DND-41 (cell line): ENCODE measurements around the gene CNNM3.

ENCODE experiments used
- ATAC-seq: fragments of 200-7000 bp; cut with Tn5 transposase; 3 replicates; pipeline ENCODE4 v1.9.1; 2021; ENCODE audit warnings: low read depth; ENCODE audit not compliant: insufficient read depth
- DNase-seq: peaks from one replicate; pipeline ENCODE4 v3.0.0-alpha.2; 2020
- H2AFZ ChIP-seq: 2 replicates; pipeline ENCODE4 v1.6.0; 2012; ENCODE audit warnings: low read depth, low read length
- H3K27ac ChIP-seq: 2 replicates; pipeline ENCODE4 v1.5.1; 2012; ENCODE audit warnings: low read length, inconsistent platforms
- H3K27me3 ChIP-seq: fragments of 200-600 bp; sonication (generic); 2 replicates; pipeline ENCODE4 v1.6.0; 2012; ENCODE audit warnings: low read length, mild to moderate bottlenecking, inconsistent platforms; ENCODE audit not compliant: insufficient read depth, poor library complexity
- H3K36me3 ChIP-seq: 2 replicates; pipeline ENCODE4 v1.5.1; 2012; ENCODE audit warnings: low read length, inconsistent platforms; ENCODE audit not compliant: insufficient read depth
- H3K4me1 ChIP-seq: 2 replicates; pipeline ENCODE4 v1.5.1; 2012; ENCODE audit warnings: mild to moderate bottlenecking, low read length; ENCODE audit not compliant: insufficient read depth
- H3K4me2 ChIP-seq: 2 replicates; pipeline ENCODE4 v1.6.0; 2012; ENCODE audit warnings: mild to moderate bottlenecking, moderate library complexity, low read length, inconsistent platforms; ENCODE audit not compliant: insufficient read depth
- H3K4me3 ChIP-seq, 2 experiments: fragments of 200-600 bp in 1 of 2; shearing (Covaris generic) in 1 of 2; 2 replicates each; pipeline ENCODE4 v1.5.1; 2012 to 2016; ENCODE audit warnings: inconsistent platforms in 2 of 2, low read length in 2 of 2, mild to moderate bottlenecking in 2 of 2, low read depth in 1 of 2, moderate library complexity in 1 of 2
- H3K79me2 ChIP-seq: 2 replicates; pipeline ENCODE4 v1.6.0; 2012; ENCODE audit warnings: low read length, inconsistent platforms; ENCODE audit not compliant: insufficient read depth
- H3K9ac ChIP-seq: 2 replicates; pipeline ENCODE4 v1.6.0; 2012; ENCODE audit warnings: low read depth, mild to moderate bottlenecking, inconsistent platforms, low read length, moderate library complexity
- H3K9me3 ChIP-seq: 2 replicates; pipeline ENCODE4 v1.5.1; 2012; ENCODE audit warnings: low read length, moderate library complexity, mild to moderate bottlenecking, inconsistent platforms; ENCODE audit not compliant: insufficient read depth, severe bottlenecking
- H4K20me1 ChIP-seq: 2 replicates; pipeline ENCODE4 v1.6.0; 2012; ENCODE audit warnings: low read length; ENCODE audit not compliant: insufficient read depth
- CTCF ChIP-seq: IDR thresholded peaks from 2 replicates; pipeline ENCODE4 v1.5.1; 2012; ENCODE audit warnings: borderline replicate concordance, low read length, moderate library complexity, mild to moderate bottlenecking; ENCODE audit not compliant: poor library complexity, severe bottlenecking; ENCODE audit errors: extremely low read depth
- EZH2 ChIP-seq: IDR thresholded peaks from 3 replicates; pipeline ENCODE4 v1.6.1; 2012; ENCODE audit warnings: borderline replicate concordance, low read depth, mild to moderate bottlenecking, moderate library complexity, low read length, inconsistent platforms; ENCODE audit not compliant: severe bottlenecking

The CNNM3 gene

DNA sequence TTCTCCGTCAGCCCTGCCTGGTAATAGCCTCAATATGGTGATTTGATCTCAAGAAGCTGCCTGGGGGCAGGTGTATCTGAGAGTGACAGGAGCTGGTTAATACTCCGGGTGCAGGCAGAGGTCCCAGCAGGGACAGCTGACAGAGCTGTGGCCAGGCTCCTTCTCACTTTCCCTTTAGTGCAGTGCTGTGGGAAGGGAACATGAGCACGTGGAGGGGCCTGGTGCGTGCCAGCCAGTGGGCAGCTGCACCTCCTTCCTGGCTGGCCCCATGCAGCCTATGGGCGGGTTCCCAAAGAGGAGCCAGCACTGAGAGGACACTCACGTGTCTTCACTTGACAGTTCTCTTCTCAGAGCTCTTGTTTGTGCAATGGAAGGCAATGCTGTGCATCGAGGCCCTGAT, 46.3 kb upstream of the CNNM3 start:
- TF ChIP-seq EZH2 (no peak), CTCF (no peak)
- Histone ChIP-seq H3K36me3 (peaks cover 14% of the 10 kb centered on the region; the same call in 1 of the 2 replicates), H3K4me3 (no peak overlapping the region), H3K27ac (no peak overlapping the region), H3K9ac (no peak overlapping the region), H3K4me1 (peaks cover 47% of the 10 kb centered on the region), H4K20me1 (no peaks in the 10 kb centered on the region), H3K4me2 (no peak overlapping the region), H3K27me3 (no peaks in the 10 kb centered on the region), H3K79me2 (peaks cover 37% of the 10 kb centered on the region), H2AFZ (no peak overlapping the region), H3K9me3 (no peaks in the 10 kb centered on the region)
- ATAC-seq = no peak
- DNase-seq = no peak

DNA sequence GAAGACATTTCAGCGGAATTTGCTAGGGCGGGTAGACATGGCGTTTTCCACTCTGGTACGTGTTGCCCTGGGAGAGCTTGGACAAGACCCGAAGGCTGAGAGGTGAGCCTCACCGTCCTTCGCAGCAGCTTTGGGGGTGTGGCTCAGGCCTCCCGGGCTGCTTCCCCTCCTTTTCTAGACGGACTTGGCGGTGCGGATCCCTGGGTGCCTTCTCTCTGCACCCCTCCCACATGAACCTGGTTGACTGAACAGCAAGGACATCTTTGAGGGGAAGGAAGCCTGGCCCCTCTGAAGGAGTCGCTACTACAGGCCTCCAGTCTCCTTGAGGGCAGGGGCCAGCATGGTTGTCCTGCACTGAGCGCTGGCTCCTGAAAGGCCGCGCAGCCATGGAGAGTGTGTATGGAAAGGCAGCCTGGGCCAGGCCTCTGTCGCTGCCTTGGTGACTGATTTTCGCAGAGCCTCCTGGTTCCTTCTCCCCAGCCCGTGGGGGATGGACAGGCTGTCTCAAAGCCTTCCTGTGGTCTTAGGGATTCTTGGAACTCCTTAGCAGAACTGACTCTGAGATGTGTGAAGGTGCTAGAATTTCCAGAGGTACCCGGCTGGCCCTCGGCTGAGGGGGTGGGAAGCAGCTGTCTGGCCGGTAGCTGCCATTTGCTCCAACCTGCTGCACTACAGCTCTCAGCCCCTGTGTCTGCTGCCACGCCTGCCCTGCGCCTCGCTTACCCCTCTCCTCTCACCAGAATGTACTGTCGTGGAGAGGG, 45.4 kb upstream of the CNNM3 start:
- TF ChIP-seq EZH2 (no peak), CTCF (no peak)
- Histone ChIP-seq H3K36me3 (peaks cover 14% of the 10 kb centered on the region; the same call in 1 of the 2 replicates), H3K9ac (no peak overlapping the region), H3K4me2 (no peak overlapping the region), H3K4me1 (peaks cover 42% of the 10 kb centered on the region), H3K79me2 (peaks cover 38% of the 10 kb centered on the region), H3K4me3 (no peak overlapping the region), H3K27ac (no peak overlapping the region), H3K27me3 (no peaks in the 10 kb centered on the region), H2AFZ (no peak overlapping the region), H3K9me3 (no peaks in the 10 kb centered on the region), H4K20me1 (no peaks in the 10 kb centered on the region)
- DNase-seq (no peak), ATAC-seq (no peak)

DNA sequence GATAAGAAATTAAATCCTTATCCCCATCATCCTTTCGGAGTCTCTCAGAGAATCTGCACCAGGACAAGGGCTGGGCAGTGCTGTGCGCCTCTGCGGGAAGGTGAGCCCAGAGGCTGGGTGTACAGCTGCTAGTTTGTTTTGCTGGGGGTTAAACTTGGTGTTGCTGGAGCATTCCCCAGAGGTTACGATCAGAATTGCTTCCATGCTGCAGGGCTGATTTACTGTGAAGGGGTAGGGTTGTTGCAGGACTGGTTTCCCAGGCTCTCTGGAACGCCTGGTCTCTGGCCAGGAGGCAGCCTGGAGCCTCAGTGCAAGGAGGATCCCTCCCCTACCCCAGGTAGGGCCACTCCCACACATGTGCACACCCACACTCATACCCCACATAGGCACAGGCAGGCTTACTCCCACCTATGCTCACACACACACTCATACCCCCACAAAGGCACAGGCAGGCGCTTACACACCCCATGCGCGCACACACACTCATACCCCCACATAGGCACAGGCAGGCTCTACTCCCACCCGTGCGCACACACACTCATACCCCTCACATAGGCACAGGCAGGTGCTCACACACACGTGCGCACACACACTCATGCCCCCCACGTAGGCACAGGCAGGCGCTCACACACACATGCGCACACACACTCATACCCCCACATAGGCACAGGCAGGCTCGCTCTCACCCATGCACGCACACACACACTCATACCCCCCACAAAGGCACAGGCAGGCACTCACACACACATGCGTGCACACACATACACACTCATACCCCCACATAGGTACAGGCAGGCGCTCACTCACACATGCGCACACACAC, 44.1 kb upstream of the CNNM3 start:
- TF ChIP-seq EZH2 (no peak), CTCF (no peak)
- DNase-seq (no peak), ATAC-seq (no peak)
- Histone ChIP-seq H3K9ac (no peak overlapping the region), H4K20me1 (no peaks in the 10 kb centered on the region), H3K4me1 (peaks cover 33% of the 10 kb centered on the region), H3K27ac (peak overlapping the region; percentile 44; the same call in 1 of the 2 replicates), H3K4me2 (no peak overlapping the region), H2AFZ (no peak overlapping the region), H3K36me3 (peaks cover 11% of the 10 kb centered on the region; the same call in 1 of the 2 replicates), H3K4me3 (no peak overlapping the region), H3K79me2 (peaks cover 27% of the 10 kb centered on the region), H3K27me3 (no peaks in the 10 kb centered on the region), H3K9me3 (no peaks in the 10 kb centered on the region)
